ENCODE data around the gene IRAK2.

GRCh38 chr3:10247679-10248183 lies 83.0 kb downstream of the IRAK2 start:
- TF ChIP-seq CTCF (IDR thresholded peaks at IDR 0.05 in 8 of 11, conservative IDR thresholded peaks at IDR 0.05 in 3 of 11): no peak
- no peak for TF ChIP-seq POLR2A (IDR thresholded peaks at IDR 0.05)
- no peak for TF ChIP-seq POLR2AphosphoS5 (IDR thresholded peaks at IDR 0.05)
